Osteoblast (primary cell): ENCODE measurements around the gene BAZ1B. TPM values are rescaled to one million over a fixed set of nuclear protein-coding genes. Genes with fewer than 3 reads are reported as not detected.

Source experiments
- DNase-seq: peaks from one replicate; pipeline ENCODE4 v3.0.0; 2011; ENCODE audit warnings: low spot score, mixed read lengths; ENCODE audit not compliant: insufficient read length; ENCODE audit errors: missing footprints
- H2AFZ ChIP-seq: 2 replicates; pipeline ENCODE4 v1.6.0; 2011; ENCODE audit warnings: mild to moderate bottlenecking, low read length
- H3K27ac ChIP-seq: 2 replicates; pipeline ENCODE4 v1.5.1; 2011; ENCODE audit warnings: mild to moderate bottlenecking, low read depth, low read length, moderate library complexity
- H3K27me3 ChIP-seq: 2 replicates; pipeline ENCODE4 v1.6.0; 2012; ENCODE audit warnings: mild to moderate bottlenecking, control low read depth, inconsistent platforms, low read length, moderate library complexity; ENCODE audit not compliant: insufficient read depth
- H3K36me3 ChIP-seq: 2 replicates; pipeline ENCODE4 v1.5.1; 2011; ENCODE audit warnings: mild to moderate bottlenecking, low read length, control low read depth, moderate library complexity; ENCODE audit not compliant: insufficient read depth
- H3K4me1 ChIP-seq: 2 replicates; pipeline ENCODE4 v1.5.1; 2011; ENCODE audit warnings: mild to moderate bottlenecking, low read length, control low read depth, moderate library complexity; ENCODE audit not compliant: insufficient read depth
- H3K4me2 ChIP-seq: 2 replicates; pipeline ENCODE4 v1.6.0; 2011; ENCODE audit warnings: mild to moderate bottlenecking, low read length; ENCODE audit not compliant: insufficient read depth
- H3K4me3 ChIP-seq: fragments of 200-600 bp; sonication (generic); 3 replicates; pipeline ENCODE4 v1.5.1; 2012; ENCODE audit warnings: mild to moderate bottlenecking, low read length, inconsistent platforms; ENCODE audit not compliant: insufficient read depth
- H3K79me2 ChIP-seq: 2 replicates; pipeline ENCODE4 v1.6.0; 2012; ENCODE audit warnings: mild to moderate bottlenecking, low read length, control low read depth, inconsistent platforms; ENCODE audit not compliant: insufficient read depth
- H3K9me3 ChIP-seq: 2 replicates; pipeline ENCODE4 v1.5.1; 2011; ENCODE audit warnings: low read depth, low read length, control low read depth
- H4K20me1 ChIP-seq: 2 replicates; pipeline ENCODE4 v1.6.0; 2012; ENCODE audit warnings: mild to moderate bottlenecking, low read length, control low read depth; ENCODE audit not compliant: insufficient read depth
- CTCF ChIP-seq: IDR thresholded peaks from 2 replicates; pipeline ENCODE4 v1.5.1; 2011; ENCODE audit warnings: mild to moderate bottlenecking, low read depth, low read length, moderate library complexity; ENCODE audit errors: extremely low read depth
- small RNA-seq: library from RNA; depleted of rRNA; stranded (forward); fragments of <200 nt; gene quantifications from one replicate; pipeline ENCODE3, GENCODE V24; 2012
- total RNA-seq: library from RNA; depleted of rRNA; stranded (reverse); fragments of >200 nt; gene quantifications from 2 replicates; pipeline ENCODE4 v1.2.3, GENCODE V29; 2012

The BAZ1B gene
- total RNA-seq, 1 donor, result 61.2 TPM

GRCh38 chr7:73395538-73396503 lies 126.3 kb downstream of the BAZ1B start:
- no peaks in the 10 kb centered on the region for H4K20me1 ChIP-seq
- no peak for TF ChIP-seq CTCF
- no peak for DNase-seq
- no peak overlapping the region for H3K4me3 ChIP-seq
- no peaks in the 10 kb centered on the region for H3K36me3 ChIP-seq
- no peak overlapping the region for H2AFZ ChIP-seq
- H3K4me1 ChIP-seq, result no peaks in the 10 kb centered on the region
- H3K79me2 ChIP-seq, result no peaks in the 10 kb centered on the region
- no peak overlapping the region for H3K27ac ChIP-seq
- no peaks in the 10 kb centered on the region for H3K27me3 ChIP-seq
- no peaks in the 10 kb centered on the region for H3K9me3 ChIP-seq
- H3K4me2 ChIP-seq, result no peak overlapping the region

GRCh38 chr7:73394422-73394821 lies 127.7 kb downstream of the BAZ1B start:
- H3K27me3 ChIP-seq, result no peaks in the 10 kb centered on the region
- H2AFZ ChIP-seq, result no peak overlapping the region
- no peak overlapping the region for H3K27ac ChIP-seq
- no peak for DNase-seq
- H3K9me3 ChIP-seq, result no peaks in the 10 kb centered on the region
- no peak for TF ChIP-seq CTCF
- no peaks in the 10 kb centered on the region for H4K20me1 ChIP-seq
- H3K4me2 ChIP-seq, result no peak overlapping the region
- H3K79me2 ChIP-seq, result no peaks in the 10 kb centered on the region
- H3K4me3 ChIP-seq, result no peak overlapping the region
- H3K36me3 ChIP-seq, result no peaks in the 10 kb centered on the region
- no peaks in the 10 kb centered on the region for H3K4me1 ChIP-seq

- DNase-seq, result no peak
- Histone ChIP-seq H2AFZ (no peak overlapping the region), H3K27me3 (no peaks in the 10 kb centered on the region), H3K4me2 (no peak overlapping the region), H4K20me1 (no peaks in the 10 kb centered on the region), H3K79me2 (no peaks in the 10 kb centered on the region), H3K4me1 (no peaks in the 10 kb centered on the region), H3K4me3 (no peak overlapping the region), H3K27ac (no peak overlapping the region), H3K9me3 (peaks cover 5% of the 10 kb centered on the region), H3K36me3 (no peaks in the 10 kb centered on the region)
- TF ChIP-seq CTCF, result no peak
These were observed 130.7 kb downstream of the BAZ1B start for GRCh38 chr7:73391396-73391795.

Small RNA genes lying within 50 kb of the gene (small RNA-seq; reads per million reads assigned to genes)
- not detected for gene RF00019
- not detected for gene RNU6-1198P

Other genes starting within 250 kb of the BAZ1B start
- gene NSUN5, start 213.5 kb downstream of the BAZ1B start, total RNA-seq, result 17.0 and 17.1 TPM in 2 replicates
- gene TRIM50, start 194.2 kb downstream of the BAZ1B start, total RNA-seq, result not detected in 2 replicates
- not detected in 2 replicates for gene FKBP6, start 194.1 kb downstream of the BAZ1B start, total RNA-seq
- 0.29 and 0.36 TPM in 2 replicates for gene FZD9, start 88.5 kb downstream of the BAZ1B start, total RNA-seq
- 26.8 and 32.9 TPM in 2 replicates for gene BCL7B, start 35.4 kb upstream of the BAZ1B start, total RNA-seq
- 56.1 and 66.6 TPM in 2 replicates for gene TBL2, start 56.3 kb upstream of the BAZ1B start, total RNA-seq
- gene MLXIPL, start 102.2 kb upstream of the BAZ1B start, total RNA-seq, result 0.29 and 0.72 TPM in 2 replicates
- 5.8 and 5.9 TPM in 2 replicates for gene VPS37D, start 145.5 kb upstream of the BAZ1B start, total RNA-seq
- gene DNAJC30, start 161.2 kb upstream of the BAZ1B start, total RNA-seq, result 2.9 TPM in 2 replicates
- 33.9 and 36.9 TPM in 2 replicates for gene BUD23, start 161.3 kb upstream of the BAZ1B start, total RNA-seq
- 15.9 and 17.4 TPM in 2 replicates for gene STX1A, start 197.4 kb upstream of the BAZ1B start, total RNA-seq
- 6.5 and 8.7 TPM in 2 replicates for gene ABHD11, start 216.5 kb upstream of the BAZ1B start, total RNA-seq
- not detected in 2 replicates for gene CLDN3, start 248.0 kb upstream of the BAZ1B start, total RNA-seq